PFSK-1 (cell line): Measurements from ENCODE around the gene UPF1.

Source experiments
- FOXP2 ChIP-seq: optimal IDR thresholded peaks from 2 replicates; pipeline ENCODE3; 2011; ENCODE audit warnings: borderline replicate concordance, control low read depth, inconsistent platforms; ENCODE audit not compliant: insufficient read depth; ENCODE audit errors: extremely low read length, extremely low read depth
- POLR2AphosphoS5 ChIP-seq: IDR thresholded peaks from 2 replicates; pipeline ENCODE4 v1.6.1; 2012; ENCODE audit warnings: low read depth, mild to moderate bottlenecking, control low read depth, low read length, moderate library complexity
- TAF1 ChIP-seq: IDR thresholded peaks from 2 replicates; pipeline ENCODE4 v1.6.1; 2012; ENCODE audit warnings: low read length, control low read depth, borderline replicate concordance; ENCODE audit not compliant: insufficient read depth
- TF ChIP-seq, protein P1 (sequence below), 2 experiments: IDR thresholded peaks; 2 replicates each; pipeline versions ENCODE4 v1.6.1 to v1.8.0; 2011 to 2012; ENCODE audit warnings: low read depth in 2 of 2, low read length in 2 of 2, control low read depth in 1 of 2, inconsistent platforms in 1 of 2, mild to moderate bottlenecking in 1 of 2, moderate library complexity in 1 of 2; ENCODE audit not compliant: insufficient read depth in 1 of 2

DNA sequence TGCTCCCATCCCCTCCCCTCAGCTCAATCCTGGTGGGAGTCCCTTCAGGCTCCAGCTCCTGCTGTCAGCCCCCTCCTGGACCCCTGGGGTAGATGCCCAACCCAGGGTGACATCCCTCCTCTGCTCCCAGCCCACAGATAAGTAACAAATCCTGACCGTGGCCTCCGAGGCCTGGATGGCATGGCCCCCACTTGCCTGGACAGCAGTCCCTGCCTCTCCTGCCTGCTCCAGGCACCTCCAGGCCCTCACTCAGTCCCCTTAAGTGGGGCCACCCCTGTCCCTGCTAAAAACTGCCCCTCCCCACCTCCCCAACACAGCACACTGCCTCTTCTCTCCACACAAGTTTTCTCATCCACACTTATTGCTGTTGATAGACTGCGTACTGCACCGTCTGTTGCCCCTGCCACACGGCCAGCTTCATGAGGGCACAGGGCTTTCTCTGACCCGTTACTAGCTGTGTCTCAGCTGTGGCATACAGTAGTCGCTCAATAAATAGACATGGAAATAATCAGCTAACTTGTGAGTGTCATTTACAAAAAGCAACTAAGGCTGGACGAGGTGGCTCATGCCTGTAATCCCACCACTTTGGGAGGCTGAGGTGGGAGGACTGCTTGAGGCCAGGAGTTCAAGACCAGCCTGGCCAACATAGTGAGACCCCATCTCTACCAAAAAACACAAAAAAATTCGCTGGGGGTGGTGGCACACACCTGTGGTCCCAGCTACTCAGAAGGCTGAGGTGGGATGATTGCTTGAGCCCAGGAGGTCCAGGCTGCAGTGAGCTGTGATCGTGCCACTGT is 58.4 kb downstream of the UPF1 start:
- TF ChIP-seq POLR2AphosphoS5 (no peak), TAF1 (no peak), FOXP2 (no peak)
- TF ChIP-seq, protein P1, sequence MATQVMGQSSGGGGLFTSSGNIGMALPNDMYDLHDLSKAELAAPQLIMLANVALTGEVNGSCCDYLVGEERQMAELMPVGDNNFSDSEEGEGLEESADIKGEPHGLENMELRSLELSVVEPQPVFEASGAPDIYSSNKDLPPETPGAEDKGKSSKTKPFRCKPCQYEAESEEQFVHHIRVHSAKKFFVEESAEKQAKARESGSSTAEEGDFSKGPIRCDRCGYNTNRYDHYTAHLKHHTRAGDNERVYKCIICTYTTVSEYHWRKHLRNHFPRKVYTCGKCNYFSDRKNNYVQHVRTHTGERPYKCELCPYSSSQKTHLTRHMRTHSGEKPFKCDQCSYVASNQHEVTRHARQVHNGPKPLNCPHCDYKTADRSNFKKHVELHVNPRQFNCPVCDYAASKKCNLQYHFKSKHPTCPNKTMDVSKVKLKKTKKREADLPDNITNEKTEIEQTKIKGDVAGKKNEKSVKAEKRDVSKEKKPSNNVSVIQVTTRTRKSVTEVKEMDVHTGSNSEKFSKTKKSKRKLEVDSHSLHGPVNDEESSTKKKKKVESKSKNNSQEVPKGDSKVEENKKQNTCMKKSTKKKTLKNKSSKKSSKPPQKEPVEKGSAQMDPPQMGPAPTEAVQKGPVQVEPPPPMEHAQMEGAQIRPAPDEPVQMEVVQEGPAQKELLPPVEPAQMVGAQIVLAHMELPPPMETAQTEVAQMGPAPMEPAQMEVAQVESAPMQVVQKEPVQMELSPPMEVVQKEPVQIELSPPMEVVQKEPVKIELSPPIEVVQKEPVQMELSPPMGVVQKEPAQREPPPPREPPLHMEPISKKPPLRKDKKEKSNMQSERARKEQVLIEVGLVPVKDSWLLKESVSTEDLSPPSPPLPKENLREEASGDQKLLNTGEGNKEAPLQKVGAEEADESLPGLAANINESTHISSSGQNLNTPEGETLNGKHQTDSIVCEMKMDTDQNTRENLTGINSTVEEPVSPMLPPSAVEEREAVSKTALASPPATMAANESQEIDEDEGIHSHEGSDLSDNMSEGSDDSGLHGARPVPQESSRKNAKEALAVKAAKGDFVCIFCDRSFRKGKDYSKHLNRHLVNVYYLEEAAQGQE (IDR thresholded peaks at IDR 0.05; ENCODE audit: insufficient read depth in 1 of 2, low read depth in 2 of 2, low read length in 2 of 2) = no peak
